ENCODE measurements around the gene ZNF785.
A peak's percentile ranks its signal among the peaks of the same experiment; 100 is the strongest.

The ZNF785 gene

GRCh38 chr16:30581457-30581856 lies 4.0 kb downstream of the ZNF785 start:
- TF ChIP-seq SIN3A (IDR thresholded peaks at IDR 0.05; ENCODE audit: borderline replicate concordance, insufficient read depth, low read length) (no peak), TAF1 (IDR thresholded peaks at IDR 0.05; ENCODE audit: borderline replicate concordance, insufficient read depth, low read length) (no peak), REST (IDR thresholded peaks at IDR 0.05; ENCODE audit: insufficient read depth in 1 of 2, low read depth in 2 of 2, low read length in 2 of 2) (no peak), POLR2AphosphoS5 (IDR thresholded peaks at IDR 0.05; ENCODE audit: low read depth, low read length) (no peak), FOXP2 (optimal IDR thresholded peaks at IDR 0.05; ENCODE audit: borderline replicate concordance, extremely low read depth, extremely low read length, insufficient read depth) (no peak)

GRCh38 chr16:30574678-30575077 lies 10.8 kb downstream of the ZNF785 start:
- TF ChIP-seq POLR2AphosphoS5 (IDR thresholded peaks at IDR 0.05; ENCODE audit: low read depth, low read length) = no peak
- no peak for TF ChIP-seq FOXP2 (optimal IDR thresholded peaks at IDR 0.05; ENCODE audit: borderline replicate concordance, extremely low read depth, extremely low read length, insufficient read depth)
- no peak for TF ChIP-seq TAF1 (IDR thresholded peaks at IDR 0.05; ENCODE audit: borderline replicate concordance, insufficient read depth, low read length)
- TF ChIP-seq REST (IDR thresholded peaks at IDR 0.05; ENCODE audit: insufficient read depth in 1 of 2, low read depth in 2 of 2, low read length in 2 of 2) = no peak
- TF ChIP-seq SIN3A (IDR thresholded peaks at IDR 0.05; ENCODE audit: borderline replicate concordance, insufficient read depth, low read length) = no peak

- TF ChIP-seq POLR2AphosphoS5 (IDR thresholded peaks at IDR 0.05; ENCODE audit: low read depth, low read length) (peak; percentile 16), REST (IDR thresholded peaks at IDR 0.05; ENCODE audit: insufficient read depth in 1 of 2, low read depth in 2 of 2, low read length in 2 of 2) (peak in 1 of 2 experiments; percentile 35; a peak in 1 of 4 replicates), FOXP2 (optimal IDR thresholded peaks at IDR 0.05; ENCODE audit: borderline replicate concordance, extremely low read depth, extremely low read length, insufficient read depth) (no peak), TAF1 (IDR thresholded peaks at IDR 0.05; ENCODE audit: borderline replicate concordance, insufficient read depth, low read length) (peak; percentile 62; the same call in 1 of the 2 replicates), SIN3A (IDR thresholded peaks at IDR 0.05; ENCODE audit: borderline replicate concordance, insufficient read depth, low read length) (peak; percentile 73; the same call in 1 of the 2 replicates)
Measured at GRCh38 chr16:30571445-30572322, 13.8 kb downstream of the ZNF785 start, which contains the start of gene ZNF688. TSS of gene ZNF688 (minus strand) at chr16:30571714. CDS start at chr16:30571629, 85 bp downstream.

- TF ChIP-seq TAF1 (IDR thresholded peaks at IDR 0.05; ENCODE audit: borderline replicate concordance, insufficient read depth, low read length) (no peak), FOXP2 (optimal IDR thresholded peaks at IDR 0.05; ENCODE audit: borderline replicate concordance, extremely low read depth, extremely low read length, insufficient read depth) (no peak), POLR2AphosphoS5 (IDR thresholded peaks at IDR 0.05; ENCODE audit: low read depth, low read length) (no peak), SIN3A (IDR thresholded peaks at IDR 0.05; ENCODE audit: borderline replicate concordance, insufficient read depth, low read length) (no peak), REST (IDR thresholded peaks at IDR 0.05; ENCODE audit: insufficient read depth in 1 of 2, low read depth in 2 of 2, low read length in 2 of 2) (peak; percentile 44 to 81; a peak in 3 of 4 replicates)
Measured at GRCh38 chr16:30570636-30571444, 14.7 kb downstream of the ZNF785 start.

All from PFSK-1 (cell line).